VCaP (cell line): Measurements from ENCODE around the gene TADA2B.

Experiments used
- H3K27ac ChIP-seq: fragments of 450-650 bp; 2 replicates; pipeline ENCODE4 v1.5.1; 2017
- CTCF ChIP-seq: fragments of 450-650 bp; conservative IDR thresholded peaks from 2 replicates; pipeline ENCODE4 v1.5.1; 2017; ENCODE audit warnings: mild to moderate bottlenecking, moderate library complexity

TADA2B gene

DNA sequence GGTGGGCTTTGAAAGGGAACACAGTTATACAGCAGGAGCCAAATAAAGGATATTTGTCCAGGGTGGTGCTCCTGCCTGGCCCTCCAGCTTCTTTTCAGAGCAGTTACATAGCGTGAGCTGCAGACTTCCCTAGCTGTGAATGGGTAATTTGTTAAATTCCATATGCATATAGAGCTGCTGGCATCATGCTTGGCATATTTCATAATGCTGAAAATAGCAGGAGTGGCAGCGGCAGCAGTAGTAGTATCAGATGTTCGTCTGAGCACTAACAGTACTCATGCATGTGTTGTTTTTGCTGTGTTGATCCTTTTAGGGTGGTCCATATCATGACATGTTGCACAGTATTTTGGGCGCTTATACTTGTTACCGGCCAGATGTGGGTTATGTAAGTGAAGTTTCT, 33.6 kb upstream of the TADA2B start:
- no peak for TF ChIP-seq CTCF
- no peak overlapping the region for H3K27ac ChIP-seq

DNA sequence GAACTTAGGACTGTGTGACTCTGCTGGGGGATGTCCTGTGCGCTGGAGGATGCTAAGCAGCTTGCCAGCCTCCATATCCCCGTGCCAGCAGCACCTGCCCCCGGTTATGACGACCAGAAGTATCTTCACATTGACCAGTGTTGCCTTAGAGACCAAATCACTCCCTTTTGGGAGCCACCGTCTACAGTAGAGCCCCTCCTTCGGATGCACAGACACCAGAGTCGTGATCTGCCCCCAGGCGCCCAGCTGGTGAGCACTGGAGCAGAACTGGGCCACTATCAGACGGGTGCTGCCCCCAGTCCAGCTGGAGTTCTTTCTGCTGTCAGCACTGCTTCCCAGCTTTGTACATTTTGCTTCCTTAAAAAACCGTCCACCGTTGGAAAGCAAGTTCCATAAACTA, 30.0 kb upstream of the TADA2B start:
- no peak for TF ChIP-seq CTCF
- no peak overlapping the region for H3K27ac ChIP-seq

DNA sequence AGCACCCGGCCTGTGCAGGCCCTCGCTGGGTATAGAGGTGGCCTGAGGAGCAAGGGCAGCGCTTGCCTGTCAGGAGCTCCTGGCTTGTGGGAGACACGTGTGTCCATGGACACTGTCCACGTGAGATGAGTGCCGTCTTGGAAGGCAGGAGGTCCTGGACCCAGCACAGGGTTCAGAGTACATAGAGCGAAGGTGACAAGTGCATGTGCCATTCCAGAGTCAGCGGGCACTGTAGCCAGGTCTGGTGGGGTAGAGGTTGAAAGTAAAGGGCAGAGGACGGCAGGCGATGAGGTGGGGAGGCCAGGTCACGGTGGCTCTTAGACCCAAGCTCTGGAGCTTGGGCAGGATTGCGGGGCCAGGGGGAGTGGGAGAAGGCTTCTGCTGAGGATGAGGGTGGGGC, 28.4 kb upstream of the TADA2B start:
- H3K27ac ChIP-seq, result no peak overlapping the region
- TF ChIP-seq CTCF, result no peak

DNA sequence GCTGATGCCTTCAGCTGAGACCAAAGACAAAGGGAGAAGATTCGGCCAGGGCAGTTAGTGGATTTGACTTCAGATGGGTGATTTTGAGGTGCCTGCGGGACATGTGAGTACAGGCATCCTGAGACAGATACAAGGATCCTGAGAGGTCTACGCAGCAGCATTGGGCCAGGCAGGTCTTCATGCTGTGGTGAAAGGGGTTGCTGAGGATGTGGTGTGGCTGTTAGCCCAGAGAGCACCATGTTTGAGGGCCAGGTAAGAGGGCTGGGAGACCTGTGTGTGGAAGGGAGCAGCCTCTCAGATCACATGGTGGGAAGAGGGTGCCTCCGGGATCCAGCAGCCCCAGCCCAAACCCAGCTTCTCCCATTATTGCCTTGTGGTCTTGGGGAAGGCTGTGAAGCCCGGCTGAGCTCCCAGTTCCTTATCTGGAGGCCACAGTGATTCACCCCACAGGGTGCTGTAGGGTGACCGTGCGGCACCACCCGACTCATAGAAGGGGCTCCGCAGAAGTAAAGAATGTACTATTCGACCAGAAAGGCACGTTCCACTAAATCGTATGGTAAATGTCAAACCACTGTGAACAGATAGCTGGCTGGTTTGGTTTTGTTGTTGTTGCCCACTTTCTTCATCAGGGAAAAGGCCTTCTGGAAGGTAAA, 27.7 kb upstream of the TADA2B start:
- H3K27ac ChIP-seq, result no peak overlapping the region
- no peak for TF ChIP-seq CTCF

GRCh38 chr4:7016086-7016485, 27.1 kb upstream of the TADA2B start:
- no peak overlapping the region for H3K27ac ChIP-seq
- TF ChIP-seq CTCF, result no peak

DNA sequence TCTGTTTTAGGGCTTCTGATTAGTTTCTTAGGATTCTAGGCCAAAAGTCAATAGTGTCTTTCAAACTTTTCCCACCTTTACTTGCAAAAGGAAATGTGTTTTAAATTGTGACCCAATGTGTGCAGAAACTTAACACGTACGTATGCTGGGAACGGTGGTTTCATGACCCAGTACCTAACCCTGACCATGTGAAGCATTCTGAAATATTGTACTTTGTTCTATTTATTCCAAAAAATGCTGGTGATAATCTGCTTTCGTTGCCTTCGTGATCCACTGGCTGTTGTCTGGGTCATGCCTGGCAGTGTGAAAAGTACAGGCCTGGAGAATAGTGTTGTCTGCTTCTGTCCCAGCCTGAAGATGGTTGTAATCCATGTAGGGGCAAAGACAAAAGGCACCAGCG, 26.7 kb upstream of the TADA2B start:
- no peak for TF ChIP-seq CTCF
- H3K27ac ChIP-seq, result no peak overlapping the region

GRCh38 chr4:7017446-7018048, 25.6 kb upstream of the TADA2B start:
- TF ChIP-seq CTCF, result no peak
- no peak overlapping the region for H3K27ac ChIP-seq
